OCI-LY1 (cell line): ENCODE measurements around the gene ABCD3.

Source experiments
- H2AFZ ChIP-seq: fragments of 200-600 bp; sonication (generic), shearing (Covaris generic); 2 replicates; pipeline ENCODE4 v1.6.0; 2014; ENCODE audit warnings: antibody characterized with exemption, mild to moderate bottlenecking, low read length
- H3F3A ChIP-seq: fragments of 200-600 bp; sonication (generic), shearing (Covaris generic); 2 replicates; pipeline ENCODE4 v1.6.0; 2014; ENCODE audit warnings: mild to moderate bottlenecking, antibody characterized with exemption, low read length, moderate library complexity; ENCODE audit not compliant: insufficient read depth
- H3K27ac ChIP-seq: fragments of 200-600 bp; sonication (generic); 2 replicates; pipeline ENCODE4 v1.5.1; 2014; ENCODE audit warnings: low read length, mixed run types, mild to moderate bottlenecking, low read depth; ENCODE audit not compliant: poor library complexity, severe bottlenecking
- H3K27me3 ChIP-seq: fragments of 200-600 bp; sonication (generic); 2 replicates; pipeline ENCODE4 v1.6.0; 2014; ENCODE audit warnings: antibody characterized with exemption, mild to moderate bottlenecking, low read length, moderate library complexity; ENCODE audit not compliant: insufficient read depth
- H3K36me3 ChIP-seq: fragments of 200-600 bp; sonication (generic); 2 replicates; pipeline ENCODE4 v1.6.1; 2014; ENCODE audit warnings: mild to moderate bottlenecking, antibody characterized with exemption, low read length, moderate library complexity, mixed read lengths; ENCODE audit not compliant: insufficient read depth
- H3K4me1 ChIP-seq: fragments of 200-600 bp; sonication (generic); 2 replicates; pipeline ENCODE4 v1.5.1; 2014; ENCODE audit warnings: mild to moderate bottlenecking, low read length, moderate library complexity; ENCODE audit not compliant: insufficient read depth, severe bottlenecking
- H3K4me2 ChIP-seq: fragments of 200-600 bp; sonication (generic), shearing (Covaris generic); 2 replicates; pipeline ENCODE4 v1.6.1; 2014; ENCODE audit warnings: low read length
- H3K4me3 ChIP-seq: fragments of 200-600 bp; sonication (generic); 2 replicates; pipeline ENCODE4 v1.5.1; 2014; ENCODE audit warnings: low read length, low read depth, mild to moderate bottlenecking, mixed read lengths; ENCODE audit not compliant: poor library complexity, severe bottlenecking
- H3K79me2 ChIP-seq: fragments of 200-600 bp; shearing (Covaris generic); 2 replicates; pipeline ENCODE4 v1.6.1; 2016; ENCODE audit warnings: mixed run types, low read length, mixed read lengths; ENCODE audit not compliant: insufficient read depth
- H3K9ac ChIP-seq: fragments of 200-600 bp; sonication (generic), shearing (Covaris generic); 2 replicates; pipeline ENCODE4 v1.6.1; 2014; ENCODE audit warnings: mild to moderate bottlenecking, low read length, mixed read lengths
- H3K9me2 ChIP-seq: fragments of 200-600 bp; sonication (generic), shearing (Covaris generic); 2 replicates; pipeline ENCODE4 v1.6.1; 2014; ENCODE audit warnings: low read depth, mild to moderate bottlenecking, low read length, mixed read lengths
- H3K9me3 ChIP-seq: fragments of 200-600 bp; shearing (Covaris generic); 2 replicates; pipeline ENCODE4 v1.6.1; 2014; ENCODE audit warnings: low read length, mixed read lengths
- H4K20me1 ChIP-seq: fragments of 200-600 bp; sonication (generic), shearing (Covaris generic); 2 replicates; pipeline ENCODE4 v1.6.0; 2016; ENCODE audit warnings: mild to moderate bottlenecking, low read length; ENCODE audit not compliant: insufficient read depth
- CTCF ChIP-seq: fragments of 200-600 bp; sonication (generic), shearing (Covaris generic); IDR thresholded peaks from 2 replicates; pipeline ENCODE4 v1.5.1; 2017; ENCODE audit warnings: mild to moderate bottlenecking, antibody characterized with exemption, low read length, moderate library complexity, mixed read lengths
- EZH2 ChIP-seq: fragments of 200-600 bp; sonication (generic), shearing (Covaris generic); IDR thresholded peaks from 2 replicates; pipeline ENCODE4 v1.8.0; 2017; ENCODE audit warnings: borderline replicate concordance, mixed run types, mild to moderate bottlenecking, antibody characterized with exemption, low read length, moderate library complexity, mixed read lengths

ABCD3 gene

GRCh38 chr1:94456736-94457135 lies 38.5 kb downstream of the ABCD3 start:
- Histone ChIP-seq H4K20me1 (no peaks in the 10 kb centered on the region), H3K9me3 (no peaks in the 10 kb centered on the region; the same call in 1 of the 2 replicates), H3K9ac (no peak overlapping the region), H3K27ac (no peak overlapping the region), H3K9me2 (no peaks in the 10 kb centered on the region), H3K4me2 (no peak overlapping the region), H3K27me3 (no peaks in the 10 kb centered on the region), H3K4me3 (no peak overlapping the region), H3F3A (no peaks in the 10 kb centered on the region), H3K36me3 (no peaks in the 10 kb centered on the region), H3K4me1 (no peaks in the 10 kb centered on the region), H2AFZ (no peak overlapping the region), H3K79me2 (no peaks in the 10 kb centered on the region)
- no peak for TF ChIP-seq EZH2

- no peaks in the 10 kb centered on the region for H3K79me2 ChIP-seq
Measured at GRCh38 chr1:94462606-94463005, 44.4 kb downstream of the ABCD3 start.

GRCh38 chr1:94463056-94463764 lies 45.0 kb downstream of the ABCD3 start:
- H3F3A ChIP-seq: no peaks in the 10 kb centered on the region
- H3K9ac ChIP-seq: no peak overlapping the region
- H3K27ac ChIP-seq: no peak overlapping the region
- no peaks in the 10 kb centered on the region for H3K27me3 ChIP-seq
- no peaks in the 10 kb centered on the region for H3K9me3 ChIP-seq
- no peaks in the 10 kb centered on the region for H3K4me1 ChIP-seq
- H2AFZ ChIP-seq: no peak overlapping the region
- no peaks in the 10 kb centered on the region for H3K79me2 ChIP-seq
- TF ChIP-seq CTCF (no peak), EZH2 (no peak)
- H4K20me1 ChIP-seq: no peaks in the 10 kb centered on the region
- H3K36me3 ChIP-seq: no peaks in the 10 kb centered on the region; the same call in 1 of the 2 replicates
- no peak overlapping the region for H3K4me3 ChIP-seq
- H3K4me2 ChIP-seq: no peak overlapping the region
- H3K9me2 ChIP-seq: no peaks in the 10 kb centered on the region

More at GRCh38 chr1:94462606-94463005, 44.4 kb downstream of the ABCD3 start:
- H3K9me3 ChIP-seq: no peaks in the 10 kb centered on the region
- H3F3A ChIP-seq: no peaks in the 10 kb centered on the region
- no peaks in the 10 kb centered on the region; the same call in 1 of the 2 replicates for H3K36me3 ChIP-seq
- no peak overlapping the region for H3K9ac ChIP-seq
- no peaks in the 10 kb centered on the region for H4K20me1 ChIP-seq
- no peaks in the 10 kb centered on the region for H3K4me1 ChIP-seq
- H2AFZ ChIP-seq: no peak overlapping the region
- no peak for TF ChIP-seq EZH2
- no peak for TF ChIP-seq CTCF
- H3K4me3 ChIP-seq: no peak overlapping the region
- no peaks in the 10 kb centered on the region for H3K27me3 ChIP-seq
- H3K27ac ChIP-seq: no peak overlapping the region
- H3K9me2 ChIP-seq: no peaks in the 10 kb centered on the region
- H3K4me2 ChIP-seq: no peak overlapping the region

- H2AFZ ChIP-seq: no peak overlapping the region
- H3K4me3 ChIP-seq: no peak overlapping the region
- no peaks in the 10 kb centered on the region for H4K20me1 ChIP-seq
Measured at GRCh38 chr1:94463765-94464330, 45.7 kb downstream of the ABCD3 start.

More at GRCh38 chr1:94463765-94464330, 45.7 kb downstream of the ABCD3 start:
- Histone ChIP-seq H3K36me3 (no peaks in the 10 kb centered on the region; the same call in 1 of the 2 replicates), H3K4me1 (no peaks in the 10 kb centered on the region), H3K9ac (no peak overlapping the region), H3K27me3 (no peaks in the 10 kb centered on the region), H3K4me2 (no peak overlapping the region), H3F3A (no peaks in the 10 kb centered on the region), H3K27ac (no peak overlapping the region), H3K9me3 (no peaks in the 10 kb centered on the region), H3K9me2 (no peaks in the 10 kb centered on the region), H3K79me2 (no peaks in the 10 kb centered on the region)
- TF ChIP-seq EZH2 (no peak), CTCF (peak; percentile 62)
